Loucy (cell line): ENCODE measurements around the gene RBM8A.

Experiments used
- CTCF ChIP-seq: fragments of 200-600 bp; sonication (generic); conservative IDR thresholded peaks from 2 replicates; pipeline ENCODE4 v1.5.1; 2014; ENCODE audit warnings: mild to moderate bottlenecking, antibody characterized with exemption, low read length
- EZH2phosphoT487 ChIP-seq: fragments of 200-600 bp; IDR thresholded peaks from 2 replicates; pipeline ENCODE4 v1.6.1; 2018; ENCODE audit warnings: antibody characterized with exemption, mild to moderate bottlenecking, moderate library complexity, borderline replicate concordance

GRCh38 chr1:145972580-145972979 is 45.3 kb upstream of the RBM8A start:
- no peak for TF ChIP-seq CTCF
- TF ChIP-seq EZH2phosphoT487, result no peak
